ENCODE measurements around the gene NBPF1. TPM values are rescaled to one million over a fixed set of nuclear protein-coding genes. Genes with fewer than 3 reads are reported as not detected.

NBPF1 gene
- total and polyA plus RNA-seq, 9 of the 15 experiments (the other 6 are each of a cell fraction or from before 2014, with no cell fraction given): 5.2 to 42.6 (median 24.1) TPM

- TF ChIP-seq ZBTB43 (CRISPR knock-in tag; IDR thresholded peaks at IDR 0.05) (no peak), MECOM (CRISPR knock-in tag; IDR thresholded peaks at IDR 0.05) (no peak), JUNB (CRISPR knock-in tag; conservative IDR thresholded peaks at IDR 0.05) (no peak), ZNF277 (CRISPR knock-in tag; IDR thresholded peaks at IDR 0.05; ENCODE audit: borderline replicate concordance) (no peak), ZNF408 (CRISPR knock-in tag; IDR thresholded peaks at IDR 0.05; ENCODE audit: low read depth) (peak; percentile 36; the same call in 1 of the 2 replicates), IRF2 (CRISPR knock-in tag; IDR thresholded peaks at IDR 0.05) (peak; percentile 68; the same call in 1 of the 2 replicates), CBFB (CRISPR knock-in tag; IDR thresholded peaks at IDR 0.05) (peak; percentile 74; the same call in 1 of the 2 replicates), ZNF79 (CRISPR knock-in tag; IDR thresholded peaks at IDR 0.05; ENCODE audit: low read depth) (no peak), KDM5B (IDR thresholded peaks at IDR 0.05; ENCODE audit: insufficient replicate concordance, low read depth, low read length) (no peak), COPS2 (conservative IDR thresholded peaks at IDR 0.05) (no peak), GTF2E2 (tag; IDR thresholded peaks at IDR 0.05) (no peak), RBFOX2 (IDR thresholded peaks at IDR 0.05; ENCODE audit: low read depth, low read length) (peak; percentile 66), ILF3 (IDR thresholded peaks at IDR 0.05; ENCODE audit: borderline replicate concordance) (no peak), ETS1 (conservative IDR thresholded peaks at IDR 0.05; ENCODE audit: control insufficient read depth, low read depth, low read length) (0 out of 2 replicates have a peak, but pooled peaks have one; percentile 31), MAFG (tag; conservative IDR thresholded peaks at IDR 0.05) (peak; percentile 28; the same call in 1 of the 2 replicates), PTBP1 (IDR thresholded peaks at IDR 0.05; ENCODE audit: low read depth, low read length) (no peak), JUND (IDR thresholded peaks at IDR 0.05; ENCODE audit: borderline replicate concordance, low read depth, low read length) (no peak), JUND (tag; IDR thresholded peaks at IDR 0.05; ENCODE audit: borderline replicate concordance, low read depth, low read length) (no peak), TCF3 (CRISPR knock-in tag; IDR thresholded peaks at IDR 0.05) (no peak), KLF10 (CRISPR knock-in tag; IDR thresholded peaks at IDR 0.05) (no peak), YY1 (IDR thresholded peaks at IDR 0.05; ENCODE audit: borderline replicate concordance in 1 of 3, control insufficient read depth in 1 of 3, extremely low read depth in 1 of 3, insufficient read depth in 3 of 3, insufficient read length in 1 of 3, insufficient replicate concordance in 2 of 3, low read depth in 1 of 3, low read length in 2 of 3) (no peak), ZNF184 (CRISPR knock-in tag; IDR thresholded peaks at IDR 0.05) (0 out of 2 replicates have a peak, but pooled peaks have one; percentile 45), IRF1 (CRISPR knock-in tag; IDR thresholded peaks at IDR 0.05; ENCODE audit: borderline replicate concordance) (no peak)
Measured at GRCh38 chr1:16628361-16629111, 15.2 kb upstream of the NBPF1 start (continued).
